HEK293 (cell line): ENCODE data around the gene RGS9BP.

Experiments used
- ATF2 ChIP-seq: fragments of 450-650 bp; formaldehyde crosslinking; IDR thresholded peaks from 2 replicates; pipeline ENCODE4 v1.5.1; 2016; ENCODE audit warnings: missing biosample characterization, missing genetic modification characterization, low read depth
- BCL6B ChIP-seq: fragments of 450-650 bp; formaldehyde crosslinking; IDR thresholded peaks from 2 replicates; pipeline ENCODE4 v1.5.1; 2017; ENCODE audit warnings: missing biosample characterization, missing genetic modification characterization
- EGR2 ChIP-seq: fragments of 450-650 bp; formaldehyde crosslinking; IDR thresholded peaks from 2 replicates; pipeline ENCODE4 v1.5.1; 2016; ENCODE audit warnings: low read depth, missing biosample characterization, missing genetic modification characterization
- KLF7 ChIP-seq: fragments of 450-650 bp; formaldehyde crosslinking; IDR thresholded peaks from 2 replicates; pipeline ENCODE4 v1.5.1; 2016; ENCODE audit warnings: missing biosample characterization, missing genetic modification characterization, borderline replicate concordance
- OVOL3 ChIP-seq: fragments of 450-650 bp; formaldehyde crosslinking; IDR thresholded peaks from 2 replicates; pipeline ENCODE4 v1.5.1; 2016; ENCODE audit warnings: missing biosample characterization, missing genetic modification characterization
- PBX3 ChIP-seq: sonication (generic); formaldehyde crosslinking; IDR thresholded peaks from 2 replicates; pipeline ENCODE4 v1.8.1; 2022; ENCODE audit warnings: mild to moderate bottlenecking, moderate library complexity, missing genetic modification reagents
- TCF7L2 ChIP-seq: IDR thresholded peaks from 2 replicates; pipeline ENCODE4 v1.6.1; 2011; ENCODE audit warnings: low read depth, mild to moderate bottlenecking, inconsistent platforms, low read length, moderate library complexity, borderline replicate concordance
- YY2 ChIP-seq: fragments of 450-650 bp; formaldehyde crosslinking; IDR thresholded peaks from 2 replicates; pipeline ENCODE4 v1.5.1; 2016; ENCODE audit warnings: missing biosample characterization, missing genetic modification characterization
- ZBTB48 ChIP-seq: fragments of 450-650 bp; formaldehyde crosslinking; IDR thresholded peaks from 2 replicates; pipeline ENCODE4 v1.5.1; 2016; ENCODE audit warnings: missing biosample characterization, missing genetic modification characterization
- ZBTB49 ChIP-seq: fragments of 450-650 bp; formaldehyde crosslinking; IDR thresholded peaks from 2 replicates; pipeline ENCODE4 v1.5.1; 2016; ENCODE audit warnings: missing biosample characterization, missing genetic modification characterization, low read depth
- ZBTB6 ChIP-seq: fragments of 450-650 bp; formaldehyde crosslinking; IDR thresholded peaks from 2 replicates; pipeline ENCODE4 v1.5.1; 2017; ENCODE audit warnings: missing biosample characterization, missing genetic modification characterization
- ZBTB7A ChIP-seq: fragments of 450-650 bp; formaldehyde crosslinking; IDR thresholded peaks from 2 replicates; pipeline ENCODE4 v1.5.1; 2016; ENCODE audit warnings: low read depth, missing biosample characterization, missing genetic modification characterization
- ZBTB8A ChIP-seq: fragments of 450-650 bp; formaldehyde crosslinking; IDR thresholded peaks from 2 replicates; pipeline ENCODE4 v1.5.1; 2016; ENCODE audit warnings: missing biosample characterization, missing genetic modification characterization
- ZNF133 ChIP-seq: fragments of 450-650 bp; formaldehyde crosslinking; IDR thresholded peaks from 2 replicates; pipeline ENCODE4 v1.5.1; 2016; ENCODE audit warnings: missing biosample characterization, missing genetic modification characterization
- ZNF140 ChIP-seq: fragments of 450-650 bp; formaldehyde crosslinking; IDR thresholded peaks from 2 replicates; pipeline ENCODE4 v1.5.1; 2016; ENCODE audit warnings: missing biosample characterization, missing genetic modification characterization
- ZNF157 ChIP-seq: fragments of 450-650 bp; formaldehyde crosslinking; IDR thresholded peaks from 2 replicates; pipeline ENCODE4 v1.5.1; 2016; ENCODE audit warnings: missing biosample characterization, missing genetic modification characterization
- ZNF175 ChIP-seq: fragments of 450-650 bp; formaldehyde crosslinking; IDR thresholded peaks from 2 replicates; pipeline ENCODE4 v1.5.1; 2016; ENCODE audit warnings: missing biosample characterization, missing genetic modification characterization
- ZNF214 ChIP-seq: fragments of 450-650 bp; formaldehyde crosslinking; IDR thresholded peaks from 2 replicates; pipeline ENCODE4 v1.5.1; 2017; ENCODE audit warnings: missing biosample characterization, mild to moderate bottlenecking, missing genetic modification characterization, borderline replicate concordance
- ZNF292 ChIP-seq: fragments of 450-650 bp; formaldehyde crosslinking; IDR thresholded peaks from 2 replicates; pipeline ENCODE4 v1.5.1; 2016; ENCODE audit warnings: low read depth, missing biosample characterization, missing genetic modification characterization, borderline replicate concordance
- ZNF398 ChIP-seq: fragments of 450-650 bp; formaldehyde crosslinking; IDR thresholded peaks from 2 replicates; pipeline ENCODE4 v1.5.1; 2017; ENCODE audit warnings: missing biosample characterization, missing genetic modification characterization
- ZNF580 ChIP-seq: fragments of 450-650 bp; formaldehyde crosslinking; IDR thresholded peaks from 2 replicates; pipeline ENCODE4 v1.5.1; 2016; ENCODE audit warnings: missing biosample characterization, missing genetic modification characterization
- ZNF629 ChIP-seq: fragments of 450-650 bp; formaldehyde crosslinking; IDR thresholded peaks from 2 replicates; pipeline ENCODE4 v1.5.1; 2017; ENCODE audit warnings: missing biosample characterization, missing genetic modification characterization
- ZNF664 ChIP-seq: fragments of 450-650 bp; formaldehyde crosslinking; IDR thresholded peaks from 2 replicates; pipeline ENCODE4 v1.5.1; 2016; ENCODE audit warnings: missing biosample characterization, missing genetic modification characterization
- ZNF707 ChIP-seq: fragments of 450-650 bp; formaldehyde crosslinking; IDR thresholded peaks from 2 replicates; pipeline ENCODE4 v1.5.1; 2016; ENCODE audit warnings: missing biosample characterization, missing genetic modification characterization
- ZNF768 ChIP-seq: fragments of 450-650 bp; formaldehyde crosslinking; IDR thresholded peaks from 2 replicates; pipeline ENCODE4 v1.5.1; 2018; ENCODE audit warnings: missing biosample characterization, mild to moderate bottlenecking, missing genetic modification characterization
- ZNF791 ChIP-seq: fragments of 450-650 bp; formaldehyde crosslinking; IDR thresholded peaks from 2 replicates; pipeline ENCODE4 v1.5.1; 2016; ENCODE audit warnings: missing biosample characterization, missing genetic modification characterization
- ZSCAN23 ChIP-seq: fragments of 450-650 bp; formaldehyde crosslinking; IDR thresholded peaks from 2 replicates; pipeline ENCODE4 v1.5.1; 2016; ENCODE audit warnings: missing biosample characterization, missing genetic modification characterization
- ZSCAN30 ChIP-seq: fragments of 450-650 bp; IDR thresholded peaks from 2 replicates; pipeline ENCODE4 v1.5.1; 2018; ENCODE audit warnings: missing biosample characterization, mild to moderate bottlenecking, missing genetic modification characterization, moderate library complexity

Gene RGS9BP

GRCh38 chr19:32691952-32692726 is 16.5 kb downstream of the RGS9BP start (continued):
- TF ChIP-seq YY2 (tag by site-specific recombination) (peak; percentile 74; the same call in 1 of the 2 replicates), ZNF629 (tag by site-specific recombination) (0 out of 2 replicates have a peak, but pooled peaks have one; percentile 13), BCL6B (no peak), ZNF157 (tag by site-specific recombination) (no peak), ZNF580 (tag by site-specific recombination) (peak; percentile 54; the same call in 1 of the 2 replicates), PBX3 (CRISPR knock-in tag) (no peak; the same call in 1 of the 2 replicates), ZBTB8A (peak; percentile 95), ZNF707 (no peak), ZNF664 (tag by site-specific recombination) (no peak), ZNF768 (tag by site-specific recombination) (peak; percentile 7; the same call in 1 of the 2 replicates), ZNF133 (tag by site-specific recombination) (no peak; the same call in 1 of the 2 replicates), ZNF214 (tag by site-specific recombination) (no peak), ZNF140 (tag by site-specific recombination) (peak; percentile 14; the same call in 1 of the 2 replicates), ZSCAN30 (tag by site-specific recombination) (peak; percentile 84), ZNF292 (tag by site-specific recombination) (no peak), KLF7 (tag by site-specific recombination) (peak; percentile 74; the same call in 1 of the 2 replicates), EGR2 (peak; percentile 15; the same call in 1 of the 2 replicates), ZNF175 (tag by site-specific recombination) (no peak), TCF7L2 (no peak), ZSCAN23 (tag by site-specific recombination) (no peak), ZBTB7A (tag by site-specific recombination) (no peak; the same call in 1 of the 2 replicates), ZNF791 (no peak), ZBTB6 (tag by site-specific recombination) (no peak; the same call in 1 of the 2 replicates), OVOL3 (tag by site-specific recombination) (peak; percentile 71; the same call in 1 of the 2 replicates), ZBTB49 (tag by site-specific recombination) (no peak), ZBTB48 (tag by site-specific recombination) (peak; percentile 56), ZNF398 (tag by site-specific recombination) (no peak), ATF2 (tag by site-specific recombination) (no peak)
